Activated T-cell treated with anti-CD3 and anti-CD28 coated beads, Interleukin-2, amount 50 U/mL, for 24 hours (primary cell): ENCODE measurements around the gene CLDN10.
"Not testable (repeated sequence)": the region's sequence is repeated elsewhere in the genome, so short reads cannot be mapped to it uniquely, and the experiment has no call there.

Source experiments
- DNase-seq: peaks from one replicate; pipeline ENCODE4 v3.0.0-alpha.2; 2020
- H3K27ac Mint-ChIP-seq: 2 replicates; pipeline ENCODE4 v1.8.0; 2020; ENCODE audit warnings: mild to moderate bottlenecking, mixed read lengths
- H3K27me3 Mint-ChIP-seq: 2 replicates; pipeline ENCODE4 v1.8.0; 2020; ENCODE audit warnings: mixed read lengths
- H3K36me3 Mint-ChIP-seq: 2 replicates; pipeline ENCODE4 v1.8.0; 2020; ENCODE audit warnings: low read depth, mixed read lengths
- H3K4me1 Mint-ChIP-seq: 2 replicates; pipeline ENCODE4 v1.8.0; 2020; ENCODE audit warnings: low read depth, mixed read lengths
- H3K4me3 Mint-ChIP-seq: 2 replicates; pipeline ENCODE4 v1.8.0; 2020; ENCODE audit warnings: mild to moderate bottlenecking, moderate library complexity, mixed read lengths
- H3K9me3 Mint-ChIP-seq: 2 replicates; pipeline ENCODE4 v1.8.0; 2020; ENCODE audit warnings: mixed read lengths

Gene CLDN10

DNA sequence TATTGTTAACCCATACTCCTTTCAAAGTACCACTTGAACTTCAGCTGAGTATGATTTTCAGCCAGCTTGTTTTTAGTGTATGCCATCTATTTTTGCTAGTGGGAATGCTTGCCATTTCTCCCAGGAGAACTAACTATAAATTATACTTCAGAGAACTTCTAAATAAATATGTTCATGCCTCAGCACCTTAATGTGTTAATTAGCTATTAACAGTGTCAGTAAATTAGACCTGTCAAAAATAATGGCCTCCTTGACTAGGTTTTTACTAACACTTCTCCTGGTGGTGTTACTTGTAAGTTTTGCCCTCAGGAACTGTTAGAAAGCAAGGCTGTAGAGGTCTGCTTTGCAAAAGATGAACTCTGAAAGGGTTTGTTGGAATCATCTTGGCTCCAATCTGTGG, 4.5 kb downstream of the CLDN10 start:
- H3K27me3 Mint-ChIP-seq, result peaks cover 51% of the 10 kb centered on the region

GRCh38 chr13:95559100-95559499, 6.6 kb downstream of the CLDN10 start:
- Mint-ChIP-seq H3K27me3 (peaks cover 40% of the 10 kb centered on the region), H3K4me3 (no peak overlapping the region), H3K4me1 (peaks cover 2% of the 10 kb centered on the region), H3K36me3 (no peaks in the 10 kb centered on the region), H3K9me3 (no peaks in the 10 kb centered on the region), H3K27ac (no peak overlapping the region)
- no peak for DNase-seq

More for the DNA sequence above, 4.5 kb downstream of the CLDN10 start:
- H3K27ac Mint-ChIP-seq, result no peak overlapping the region
- H3K4me3 Mint-ChIP-seq, result no peak overlapping the region
- H3K4me1 Mint-ChIP-seq, result peaks cover 11% of the 10 kb centered on the region
- no peaks in the 10 kb centered on the region for H3K9me3 Mint-ChIP-seq
- no peak for DNase-seq
- no peaks in the 10 kb centered on the region for H3K36me3 Mint-ChIP-seq

- Mint-ChIP-seq H3K4me1 (no peaks in the 10 kb centered on the region), H3K9me3 (no peaks in the 10 kb centered on the region), H3K36me3 (no peaks in the 10 kb centered on the region), H3K4me3 (no peak overlapping the region), H3K27me3 (peaks cover 33% of the 10 kb centered on the region), H3K27ac (no peak overlapping the region)
- DNase-seq, result no peak
Observed at GRCh38 chr13:95560387-95560786, 7.9 kb downstream of the CLDN10 start.

DNA sequence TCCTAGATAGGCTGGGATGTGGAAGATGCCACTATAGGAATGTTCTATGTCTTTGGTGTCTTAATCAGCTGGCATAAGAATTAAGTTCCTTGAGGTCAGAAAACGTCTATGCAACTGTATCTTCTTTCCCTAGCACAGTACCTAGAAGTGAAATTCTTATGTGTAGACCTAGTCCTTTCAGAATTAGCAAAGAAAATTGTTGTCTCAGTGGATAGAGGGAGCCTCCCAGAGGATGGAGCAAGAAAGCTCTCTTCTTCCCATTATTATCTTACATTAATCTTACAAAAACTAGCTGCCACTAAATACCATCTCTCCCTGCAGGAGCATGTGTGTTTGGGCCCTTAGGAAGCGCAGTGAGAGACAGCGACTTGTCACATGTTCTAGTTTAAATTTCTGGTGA, 11.6 kb downstream of the CLDN10 start:
- no peak for DNase-seq
- peaks cover 34% of the 10 kb centered on the region for H3K27me3 Mint-ChIP-seq
- H3K36me3 Mint-ChIP-seq, result no peaks in the 10 kb centered on the region
- no peak overlapping the region for H3K4me3 Mint-ChIP-seq
- no peaks in the 10 kb centered on the region for H3K9me3 Mint-ChIP-seq
- no peak overlapping the region for H3K27ac Mint-ChIP-seq
- no peaks in the 10 kb centered on the region for H3K4me1 Mint-ChIP-seq

- DNase-seq, result no peak
Observed at GRCh38 chr13:95564733-95565291, 12.3 kb downstream of the CLDN10 start.

DNA sequence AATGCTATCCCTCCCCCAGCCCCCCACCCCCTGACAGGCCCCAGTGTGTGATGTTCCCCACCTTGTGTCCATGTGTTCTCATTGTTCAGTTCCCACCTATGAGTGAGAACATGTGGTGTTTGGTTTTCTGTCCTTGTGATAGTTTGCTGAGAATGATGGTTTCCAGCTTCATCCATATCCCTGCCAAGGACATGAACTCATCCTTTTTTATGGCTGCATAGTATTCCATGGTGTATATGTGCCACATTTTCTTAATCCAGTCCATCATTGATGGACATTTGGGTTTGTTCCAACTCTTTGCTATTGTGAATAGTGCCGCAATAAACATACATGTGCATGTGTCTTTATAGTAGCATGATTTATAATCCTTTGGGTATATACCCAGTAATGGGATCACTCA, 13.2 kb downstream of the CLDN10 start:
- DNase-seq, H3K36me3 Mint-ChIP-seq, H3K4me3 Mint-ChIP-seq, H3K9me3 Mint-ChIP-seq, H3K27ac Mint-ChIP-seq, H3K4me1 Mint-ChIP-seq: not testable (repeated sequence)
- peaks cover 42% of the 10 kb centered on the region for H3K27me3 Mint-ChIP-seq

More at GRCh38 chr13:95564733-95565291, 12.3 kb downstream of the CLDN10 start:
- no peak overlapping the region for H3K4me3 Mint-ChIP-seq
- H3K27ac Mint-ChIP-seq, result no peak overlapping the region
- no peaks in the 10 kb centered on the region for H3K9me3 Mint-ChIP-seq
- peaks cover 35% of the 10 kb centered on the region for H3K27me3 Mint-ChIP-seq
- H3K4me1 Mint-ChIP-seq, result no peaks in the 10 kb centered on the region
- H3K36me3 Mint-ChIP-seq, result no peaks in the 10 kb centered on the region

- no peak overlapping the region for H3K27ac Mint-ChIP-seq
- H3K27me3 Mint-ChIP-seq, result peaks cover 49% of the 10 kb centered on the region
- H3K36me3 Mint-ChIP-seq, result no peaks in the 10 kb centered on the region
- H3K4me1 Mint-ChIP-seq, result no peaks in the 10 kb centered on the region
- no peaks in the 10 kb centered on the region for H3K9me3 Mint-ChIP-seq
- H3K4me3 Mint-ChIP-seq, result no peak overlapping the region
- DNase-seq, result no peak
Observed at GRCh38 chr13:95568131-95568530, 15.6 kb downstream of the CLDN10 start.

- Mint-ChIP-seq H3K4me1 (no peaks in the 10 kb centered on the region), H3K27ac (no peak overlapping the region), H3K36me3 (no peaks in the 10 kb centered on the region), H3K27me3 (peaks cover 47% of the 10 kb centered on the region), H3K9me3 (no peaks in the 10 kb centered on the region), H3K4me3 (no peak overlapping the region)
- no peak for DNase-seq
Observed at GRCh38 chr13:95570016-95570415, 17.5 kb downstream of the CLDN10 start.

- Mint-ChIP-seq H3K4me1 (no peaks in the 10 kb centered on the region), H3K4me3 (no peak overlapping the region), H3K9me3 (no peaks in the 10 kb centered on the region), H3K27ac (no peak overlapping the region), H3K36me3 (no peaks in the 10 kb centered on the region), H3K27me3 (peaks cover 36% of the 10 kb centered on the region)
- DNase-seq, result no peak
Observed at GRCh38 chr13:95571941-95572340, 19.4 kb downstream of the CLDN10 start.

DNA sequence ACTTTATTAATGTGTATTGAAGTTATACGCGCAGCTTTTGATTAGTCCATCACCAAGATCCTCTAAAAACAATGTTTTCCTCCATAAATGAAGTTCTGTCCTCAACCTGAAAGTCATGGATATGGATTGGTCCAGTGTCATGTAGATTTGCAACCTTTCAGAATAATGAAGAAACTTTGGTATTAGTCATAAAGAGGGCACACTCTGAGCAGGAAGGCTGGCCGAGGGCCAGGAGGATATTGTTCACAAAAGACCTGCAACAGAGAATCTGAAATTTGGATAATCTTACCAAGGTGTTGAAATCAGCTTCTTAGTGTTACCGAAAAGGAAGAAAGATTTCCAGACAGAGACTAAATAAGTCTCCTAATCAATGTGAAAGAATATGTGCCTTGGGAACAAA, 20.7 kb downstream of the CLDN10 start:
- no peak overlapping the region for H3K4me3 Mint-ChIP-seq
- peaks cover 27% of the 10 kb centered on the region for H3K27me3 Mint-ChIP-seq
- no peak for DNase-seq
- no peaks in the 10 kb centered on the region for H3K4me1 Mint-ChIP-seq
- H3K9me3 Mint-ChIP-seq, result no peaks in the 10 kb centered on the region
- no peak overlapping the region for H3K27ac Mint-ChIP-seq
- H3K36me3 Mint-ChIP-seq, result no peaks in the 10 kb centered on the region

- no peak overlapping the region for H3K27ac Mint-ChIP-seq
- no peaks in the 10 kb centered on the region for H3K36me3 Mint-ChIP-seq
- no peak for DNase-seq
- H3K27me3 Mint-ChIP-seq, result no peaks in the 10 kb centered on the region
- no peak overlapping the region for H3K4me3 Mint-ChIP-seq
- H3K9me3 Mint-ChIP-seq, result no peaks in the 10 kb centered on the region
- peaks cover 6% of the 10 kb centered on the region for H3K4me1 Mint-ChIP-seq
Observed at GRCh38 chr13:95579303-95579702, 26.8 kb downstream of the CLDN10 start.

GRCh38 chr13:95585867-95586266, 33.3 kb downstream of the CLDN10 start:
- Mint-ChIP-seq H3K9me3 (no peaks in the 10 kb centered on the region), H3K27me3 (peaks cover 10% of the 10 kb centered on the region)

GRCh38 chr13:95588134-95588533, 35.6 kb downstream of the CLDN10 start:
- no peaks in the 10 kb centered on the region for H3K36me3 Mint-ChIP-seq
- H3K27me3 Mint-ChIP-seq, result peaks cover 15% of the 10 kb centered on the region
- no peak for DNase-seq
- H3K4me3 Mint-ChIP-seq, result no peak overlapping the region
- H3K4me1 Mint-ChIP-seq, result no peaks in the 10 kb centered on the region
- no peak overlapping the region for H3K27ac Mint-ChIP-seq
- no peaks in the 10 kb centered on the region for H3K9me3 Mint-ChIP-seq

More at GRCh38 chr13:95585867-95586266, 33.3 kb downstream of the CLDN10 start:
- DNase-seq, result no peak
- Mint-ChIP-seq H3K4me3 (no peak overlapping the region), H3K36me3 (no peaks in the 10 kb centered on the region), H3K27ac (no peak overlapping the region), H3K4me1 (no peaks in the 10 kb centered on the region)

- H3K27me3 Mint-ChIP-seq, result peaks cover 15% of the 10 kb centered on the region
- DNase-seq, result no peak
- no peak overlapping the region for H3K27ac Mint-ChIP-seq
Observed at GRCh38 chr13:95588721-95589120, 36.2 kb downstream of the CLDN10 start.

GRCh38 chr13:95593462-95593861, 40.9 kb downstream of the CLDN10 start:
- Mint-ChIP-seq H3K27ac (no peak overlapping the region), H3K4me1 (no peaks in the 10 kb centered on the region), H3K9me3 (no peaks in the 10 kb centered on the region), H3K4me3 (no peak overlapping the region), H3K27me3 (peaks cover 27% of the 10 kb centered on the region), H3K36me3 (no peaks in the 10 kb centered on the region)
- no peak for DNase-seq

More at GRCh38 chr13:95588721-95589120, 36.2 kb downstream of the CLDN10 start:
- H3K36me3 Mint-ChIP-seq, result no peaks in the 10 kb centered on the region
- H3K4me1 Mint-ChIP-seq, result no peaks in the 10 kb centered on the region
- no peaks in the 10 kb centered on the region for H3K9me3 Mint-ChIP-seq
- H3K4me3 Mint-ChIP-seq, result no peak overlapping the region

- DNase-seq, result no peak
- H3K27me3 Mint-ChIP-seq, result peaks cover 18% of the 10 kb centered on the region
- no peak overlapping the region for H3K4me3 Mint-ChIP-seq
- H3K27ac Mint-ChIP-seq, result no peak overlapping the region
- H3K4me1 Mint-ChIP-seq, result no peaks in the 10 kb centered on the region
- H3K9me3 Mint-ChIP-seq, result no peaks in the 10 kb centered on the region
- no peaks in the 10 kb centered on the region for H3K36me3 Mint-ChIP-seq
Observed at GRCh38 chr13:95596701-95597100, 44.2 kb downstream of the CLDN10 start.
